ENCODE data around the gene CMYA5.

GRCh38 chr5:79802406-79802805 is 112.8 kb downstream of the CMYA5 start:
- TF ChIP-seq CTCF (IDR thresholded peaks at IDR 0.05; ENCODE audit: insufficient read depth, low read length, poor library complexity, severe bottlenecking) (no peak), EZH2phosphoT487 (conservative IDR thresholded peaks at IDR 0.05; ENCODE audit: low read length) (no peak)

Measured in SU-DHL-6 (cell line).